ENCODE data around the gene SASH1. TPM values are rescaled to one million over a fixed set of nuclear protein-coding genes. Genes with fewer than 3 reads are reported as not detected.
A peak's percentile ranks its signal among the peaks of the same experiment; 100 is the strongest.

Gene SASH1
- total and polyA plus RNA-seq, 2 experiments from 2014 or later: 69.1 to 99.0 TPM

GRCh38 chr6:148457843-148458159 lies 115.2 kb downstream of the SASH1 start:
- H3K4me1 ChIP-seq (ENCODE audit: insufficient read depth): peaks cover 20% of the 10 kb centered on the region
- no peak for TF ChIP-seq EZH2phosphoT487 (IDR thresholded peaks at IDR 0.05; ENCODE audit: insufficient read depth, low read depth)
- no peak for TF ChIP-seq EZH2 (IDR thresholded peaks at IDR 0.05; ENCODE audit: insufficient read depth, poor library complexity, severe bottlenecking)
- no peak overlapping the region for H3K4me3 ChIP-seq
- H3K36me3 ChIP-seq (ENCODE audit: low read depth): peaks cover 33% of the 10 kb centered on the region; the same call in 1 of the 2 replicates
- H2AFZ ChIP-seq: no peak overlapping the region
- in situ Hi-C loops (cut with MboI): loop anchor here (10.0 kb wide), 1 partner anchor 273 kb away; no protein-coding TSS in a partner anchor
- no peaks in the 10 kb centered on the region for H3K9me2 ChIP-seq (ENCODE audit: insufficient read depth)
- WGBS, 2 experiments (ENCODE audit: low coverage in 1 of 2, low lambda C conversion rate in 2 of 2, missing lambda C conversion rate in 2 of 2): 84 to 88% methylated on average over 4 of the region's 4 CpGs
- H3K27me3 ChIP-seq (replicated peaks; ENCODE audit: insufficient read depth): no peaks in the 10 kb centered on the region
- no peak overlapping the region for H3K9ac ChIP-seq
- H3K79me2 ChIP-seq (ENCODE audit: insufficient read depth): peaks cover 97% of the 10 kb centered on the region
- DNase-seq: no peak
- H3K27ac ChIP-seq: peak overlapping the region; percentile 49
- no peaks in the 10 kb centered on the region for H3K9me3 ChIP-seq (ENCODE audit: low read depth)
- H3K4me2 ChIP-seq (ENCODE audit: unreplicated experiment): no peak overlapping the region
- H4K20me1 ChIP-seq (ENCODE audit: insufficient read depth): no peaks in the 10 kb centered on the region
- H3F3A ChIP-seq (ENCODE audit: insufficient read depth): peaks cover 35% of the 10 kb centered on the region

- TF ChIP-seq EZH2phosphoT487 (IDR thresholded peaks at IDR 0.05; ENCODE audit: insufficient read depth, low read depth) (no peak), EZH2 (IDR thresholded peaks at IDR 0.05; ENCODE audit: insufficient read depth, poor library complexity, severe bottlenecking) (no peak)
- in situ Hi-C loops (cut with MboI): loop anchor here (10.0 kb wide), 1 partner anchor 274 kb away; no protein-coding TSS in a partner anchor
- H3K9ac ChIP-seq: no peak overlapping the region
Observed at GRCh38 chr6:148459238-148459637, 116.6 kb downstream of the SASH1 start.

GRCh38 chr6:148460876-148461646 lies 118.4 kb downstream of the SASH1 start:
- Histone ChIP-seq H3K79me2 (ENCODE audit: insufficient read depth) (peaks cover 97% of the 10 kb centered on the region), H4K20me1 (ENCODE audit: insufficient read depth) (no peaks in the 10 kb centered on the region), H3F3A (ENCODE audit: insufficient read depth) (peaks cover 46% of the 10 kb centered on the region), H3K4me1 (ENCODE audit: insufficient read depth) (peaks cover 42% of the 10 kb centered on the region), H3K36me3 (ENCODE audit: low read depth) (peaks cover 25% of the 10 kb centered on the region; the same call in 1 of the 2 replicates), H3K4me2 (ENCODE audit: unreplicated experiment) (no peak overlapping the region), H3K9ac (no peak overlapping the region), H3K9me2 (ENCODE audit: insufficient read depth) (no peaks in the 10 kb centered on the region), H3K27ac (no peak overlapping the region), H3K27me3 (replicated peaks; ENCODE audit: insufficient read depth) (no peaks in the 10 kb centered on the region), H3K4me3 (no peak overlapping the region), H3K9me3 (ENCODE audit: low read depth) (no peaks in the 10 kb centered on the region), H2AFZ (no peak overlapping the region)
- WGBS, 2 experiments (ENCODE audit: low coverage in 1 of 2, low lambda C conversion rate in 2 of 2, missing lambda C conversion rate in 2 of 2): 94 to 98% methylated on average over 6 of the region's 6 CpGs
- DNase-seq: no peak
- in situ Hi-C loops (cut with MboI): no loop called here
- TF ChIP-seq EZH2 (IDR thresholded peaks at IDR 0.05; ENCODE audit: insufficient read depth, poor library complexity, severe bottlenecking) (no peak), EZH2phosphoT487 (IDR thresholded peaks at IDR 0.05; ENCODE audit: insufficient read depth, low read depth) (no peak)

More at GRCh38 chr6:148459238-148459637, 116.6 kb downstream of the SASH1 start:
- H3K4me3 ChIP-seq: no peak overlapping the region
- H3K36me3 ChIP-seq (ENCODE audit: low read depth): peaks cover 37% of the 10 kb centered on the region; the same call in 1 of the 2 replicates
- no peaks in the 10 kb centered on the region for H3K9me3 ChIP-seq (ENCODE audit: low read depth)
- no peaks in the 10 kb centered on the region for H3K9me2 ChIP-seq (ENCODE audit: insufficient read depth)
- H3K27me3 ChIP-seq (replicated peaks; ENCODE audit: insufficient read depth): no peaks in the 10 kb centered on the region
- H4K20me1 ChIP-seq (ENCODE audit: insufficient read depth): no peaks in the 10 kb centered on the region
- no peak for DNase-seq
- H3K4me2 ChIP-seq (ENCODE audit: unreplicated experiment): no peak overlapping the region
- no peak overlapping the region for H2AFZ ChIP-seq
- 97 to 100% methylated on average over 4 of the region's 4 CpGs for WGBS, 2 experiments (ENCODE audit: low coverage in 1 of 2, low lambda C conversion rate in 2 of 2, missing lambda C conversion rate in 2 of 2)
- H3K27ac ChIP-seq: no peak overlapping the region
- peaks cover 28% of the 10 kb centered on the region for H3K4me1 ChIP-seq (ENCODE audit: insufficient read depth)
- peaks cover 97% of the 10 kb centered on the region for H3K79me2 ChIP-seq (ENCODE audit: insufficient read depth)
- peaks cover 45% of the 10 kb centered on the region for H3F3A ChIP-seq (ENCODE audit: insufficient read depth)

- H3K27ac ChIP-seq: peak overlapping the region; percentile 16; the same call in 1 of the 2 replicates
- TF ChIP-seq EZH2 (IDR thresholded peaks at IDR 0.05; ENCODE audit: insufficient read depth, poor library complexity, severe bottlenecking) (no peak), EZH2phosphoT487 (IDR thresholded peaks at IDR 0.05; ENCODE audit: insufficient read depth, low read depth) (no peak)
- H3K36me3 ChIP-seq (ENCODE audit: low read depth): peaks cover 21% of the 10 kb centered on the region; the same call in 1 of the 2 replicates
- in situ Hi-C loops (cut with MboI): no loop called here
- H3K4me3 ChIP-seq: no peak overlapping the region
- no peak overlapping the region for H2AFZ ChIP-seq
- H3K9me2 ChIP-seq (ENCODE audit: insufficient read depth): no peaks in the 10 kb centered on the region
- peak overlapping the region; percentile 31 for H3K4me2 ChIP-seq (ENCODE audit: unreplicated experiment)
- DNase-seq: peak; percentile 30
- H3K9ac ChIP-seq: peak overlapping the region; percentile 38; the same call in 1 of the 2 replicates
- peaks cover 44% of the 10 kb centered on the region for H3F3A ChIP-seq (ENCODE audit: insufficient read depth)
- WGBS, 2 experiments (ENCODE audit: low coverage in 1 of 2, low lambda C conversion rate in 2 of 2, missing lambda C conversion rate in 2 of 2): 20 to 40% methylated on average over 2 of the region's 2 CpGs
- peaks cover 41% of the 10 kb centered on the region for H3K4me1 ChIP-seq (ENCODE audit: insufficient read depth)
- H4K20me1 ChIP-seq (ENCODE audit: insufficient read depth): no peaks in the 10 kb centered on the region
- H3K79me2 ChIP-seq (ENCODE audit: insufficient read depth): peaks cover 97% of the 10 kb centered on the region
- H3K9me3 ChIP-seq (ENCODE audit: low read depth): no peaks in the 10 kb centered on the region
- no peaks in the 10 kb centered on the region for H3K27me3 ChIP-seq (replicated peaks; ENCODE audit: insufficient read depth)
Observed at GRCh38 chr6:148461986-148462577, 119.4 kb downstream of the SASH1 start.

Data from GM23248 (cell line).